CD4-positive, alpha-beta memory T cell (primary cell): ENCODE data around the gene STIL. TPM values are rescaled to one million over a fixed set of nuclear protein-coding genes. Genes with fewer than 3 reads are reported as not detected.

Experiments used
- CTCF ChIA-PET: fragments of 350-600 bp; sonication (Branson Sonifier 250); formaldehyde crosslinking; loops from one replicate; lab custom pipeline; 2021; ENCODE audit warnings: inconsistent platforms; ENCODE audit not compliant: partially characterized antibody; lab: Charles Lee
- POLR2A ChIA-PET: fragments of 350-600 bp; sonication (Branson Sonifier 250); formaldehyde crosslinking; loops from one replicate; lab custom pipeline; 2021; ENCODE audit not compliant: partially characterized antibody; lab: Charles Lee
- DNase-seq, 5 donors: peaks; one replicate each; pipeline versions ENCODE4 v3.0.0 to v3.0.0-alpha.2; 2020 to 2022; ENCODE audit warnings: mixed read lengths in 1 of 5
- H3K27ac ChIP-seq: one replicate; pipeline ENCODE4 v1.7.0; 2013; ENCODE audit warnings: low read depth, low read length
- H3K27me3 ChIP-seq: 2 replicates; pipeline ENCODE4 v1.7.0; 2013; ENCODE audit warnings: mild to moderate bottlenecking, low read length, moderate library complexity; ENCODE audit not compliant: insufficient read depth
- H3K36me3 ChIP-seq: 2 replicates; pipeline ENCODE4 v1.7.0; 2013; ENCODE audit warnings: mild to moderate bottlenecking, low read length, moderate library complexity; ENCODE audit not compliant: insufficient read depth
- H3K4me1 ChIP-seq: 2 replicates; pipeline ENCODE4 v1.7.0; 2013; ENCODE audit warnings: mild to moderate bottlenecking, low read length, moderate library complexity; ENCODE audit not compliant: insufficient read depth
- H3K4me3 ChIP-seq, 2 donors: one replicate each; pipeline ENCODE4 v1.7.0; 2013; ENCODE audit warnings: low read length in 2 of 2, mild to moderate bottlenecking in 1 of 2
- H3K9me3 ChIP-seq, 2 donors: one replicate each; pipeline ENCODE4 v1.7.0; 2013; ENCODE audit warnings: low read length in 2 of 2, control low read depth in 1 of 2; ENCODE audit not compliant: control insufficient read depth in 1 of 2
- H3K27ac Mint-ChIP-seq, 7 donors: one replicate each; pipeline ENCODE4 v1.8.0; 2020 to 2021; ENCODE audit warnings: mixed read lengths in 7 of 7, mild to moderate bottlenecking in 6 of 7, inconsistent platforms in 3 of 7, moderate library complexity in 3 of 7
- H3K27me3 Mint-ChIP-seq, 2 donors: one replicate each; pipeline ENCODE4 v1.8.0; 2020 to 2021; ENCODE audit warnings: mixed read lengths in 2 of 2
- H3K36me3 Mint-ChIP-seq, 2 donors: one replicate each; pipeline ENCODE4 v1.8.0; 2020 to 2021; ENCODE audit warnings: mixed read lengths in 2 of 2, inconsistent platforms in 1 of 2, mild to moderate bottlenecking in 1 of 2
- H3K4me1 Mint-ChIP-seq, 4 donors: one replicate each; pipeline ENCODE4 v1.8.0; 2020 to 2021; ENCODE audit warnings: mixed read lengths in 4 of 4, mild to moderate bottlenecking in 1 of 4
- H3K4me3 Mint-ChIP-seq, 8 donors: one replicate each; pipeline ENCODE4 v1.8.0; 2020 to 2021; ENCODE audit warnings: mixed read lengths in 8 of 8, mild to moderate bottlenecking in 7 of 8, moderate library complexity in 6 of 8, inconsistent platforms in 3 of 8
- H3K9me3 Mint-ChIP-seq, 8 donors: one replicate each; pipeline ENCODE4 v1.8.0; 2020 to 2021; ENCODE audit warnings: mixed read lengths in 8 of 8, mild to moderate bottlenecking in 5 of 8, inconsistent platforms in 3 of 8, moderate library complexity in 1 of 8
- intact Hi-C: fragments of 100-400 bp; cut with micrococcal nuclease; formaldehyde crosslinking; loops from one replicate; pipeline ENCODE4 v1.15.1; 2023
- polyA plus RNA-seq, 2 donors: library from polyadenylated mRNA; unstranded; fragments of 300-500 nt; fragmentation: Illumina TruSeq; gene quantifications; one replicate each; pipeline ENCODE4 v1.2.3, GENCODE V29; 2021
- total RNA-seq, 2 experiments: library from RNA; stranded (reverse); gene quantifications; one replicate each; pipeline ENCODE4 v1.2.3, GENCODE V29; 2021

The STIL gene
- total and polyA plus RNA-seq, 4 experiments from 2014 or later, result 0.34 to 2.6 (median 1.3) TPM

GRCh38 chr1:47226121-47226838 is 87.7 kb downstream of the STIL start:
- DNase-seq, result no peak
- Mint-ChIP-seq H3K4me1 (peaks cover 10 to 26% (median 18%) of the 10 kb centered on the region in 4 donors), H3K27ac (no peak overlapping the region), H3K9me3 (peaks cover 0 to under 1% (median 0%) of the 10 kb centered on the region in 8 donors), H3K4me3 (peak overlapping the region; percentile 27 to 87 (median 78)), H3K27me3 (peaks cover 45 to 49% of the 10 kb centered on the region in 2 donors), H3K36me3 (no peaks in the 10 kb centered on the region)
- H3K27me3 ChIP-seq, result peaks cover 50% of the 10 kb centered on the region
- no peaks in the 10 kb centered on the region for H3K9me3 ChIP-seq
- intact Hi-C loops, result no loop called here
- no peak overlapping the region for H3K4me3 ChIP-seq
- H3K36me3 ChIP-seq, result no peaks in the 10 kb centered on the region
- ChIA-PET POLR2A (no interaction called here), CTCF (no interaction called here)
- H3K27ac ChIP-seq, result no peak overlapping the region
- H3K4me1 ChIP-seq, result peaks cover 28% of the 10 kb centered on the region

GRCh38 chr1:47225430-47226100 is 88.4 kb downstream of the STIL start:
- Histone ChIP-seq H3K27me3 (peaks cover 44% of the 10 kb centered on the region), H3K9me3 (no peaks in the 10 kb centered on the region), H3K4me3 (no peak overlapping the region), H3K27ac (no peak overlapping the region), H3K36me3 (no peaks in the 10 kb centered on the region), H3K4me1 (peaks cover 21% of the 10 kb centered on the region)
- H3K4me3 Mint-ChIP-seq, result peak overlapping the region in 7 of 8 donors; percentile 68 to 87 (median 81)
- H3K27ac Mint-ChIP-seq, result no peak overlapping the region
- CTCF ChIA-PET, result no interaction called here
- no peaks in the 10 kb centered on the region for H3K36me3 Mint-ChIP-seq
- POLR2A ChIA-PET, result no interaction called here
- peaks cover 44 to 53% of the 10 kb centered on the region in 2 donors for H3K27me3 Mint-ChIP-seq
- DNase-seq, result no peak
- peaks cover 9 to 19% (median 14%) of the 10 kb centered on the region in 4 donors for H3K4me1 Mint-ChIP-seq
- intact Hi-C loops, result no loop called here
- no peaks in the 10 kb centered on the region for H3K9me3 Mint-ChIP-seq

- CTCF ChIA-PET, result no interaction called here
Observed at GRCh38 chr1:47224676-47225399, 89.1 kb downstream of the STIL start.

GRCh38 chr1:47223921-47224675 is 89.8 kb downstream of the STIL start:
- H3K4me3 ChIP-seq, result no peak overlapping the region
- peaks cover 4 to 7% (median 5%) of the 10 kb centered on the region in 4 donors for H3K4me1 Mint-ChIP-seq
- H3K27me3 ChIP-seq, result peaks cover 29% of the 10 kb centered on the region
- H3K9me3 ChIP-seq, result no peaks in the 10 kb centered on the region
- intact Hi-C loops, result no loop called here
- H3K36me3 ChIP-seq, result no peaks in the 10 kb centered on the region
- no peak overlapping the region for H3K27ac ChIP-seq
- no peak overlapping the region for H3K27ac Mint-ChIP-seq
- POLR2A ChIA-PET, result no interaction called here
- H3K9me3 Mint-ChIP-seq, result no peaks in the 10 kb centered on the region
- H3K4me1 ChIP-seq, result peaks cover 6% of the 10 kb centered on the region
- H3K36me3 Mint-ChIP-seq, result no peaks in the 10 kb centered on the region
- DNase-seq, result no peak
- H3K4me3 Mint-ChIP-seq, result no peak overlapping the region
- H3K27me3 Mint-ChIP-seq, result peaks cover 31 to 40% of the 10 kb centered on the region in 2 donors
- CTCF ChIA-PET, result no interaction called here

More at GRCh38 chr1:47224676-47225399, 89.1 kb downstream of the STIL start:
- no peak overlapping the region for H3K4me3 Mint-ChIP-seq
- Histone ChIP-seq H3K27ac (no peak overlapping the region), H3K9me3 (no peaks in the 10 kb centered on the region), H3K4me1 (peaks cover 14% of the 10 kb centered on the region), H3K27me3 (peaks cover 37% of the 10 kb centered on the region), H3K4me3 (no peak overlapping the region), H3K36me3 (no peaks in the 10 kb centered on the region)
- intact Hi-C loops, result no loop called here
- no peak for DNase-seq
- no peaks in the 10 kb centered on the region for H3K36me3 Mint-ChIP-seq
- H3K4me1 Mint-ChIP-seq, result peaks cover 6 to 12% (median 9%) of the 10 kb centered on the region in 4 donors
- H3K27me3 Mint-ChIP-seq, result peaks cover 38 to 46% of the 10 kb centered on the region in 2 donors
- POLR2A ChIA-PET, result no interaction called here
- H3K27ac Mint-ChIP-seq, result no peak overlapping the region
- H3K9me3 Mint-ChIP-seq, result no peaks in the 10 kb centered on the region

- Histone ChIP-seq H3K9me3 (no peaks in the 10 kb centered on the region), H3K4me3 (no peak overlapping the region), H3K36me3 (no peaks in the 10 kb centered on the region), H3K27me3 (peaks cover 22% of the 10 kb centered on the region), H3K4me1 (peaks cover 6% of the 10 kb centered on the region), H3K27ac (no peak overlapping the region)
- Mint-ChIP-seq H3K4me3 (no peak overlapping the region), H3K4me1 (peaks cover 4 to 7% (median 5%) of the 10 kb centered on the region in 4 donors), H3K36me3 (no peaks in the 10 kb centered on the region), H3K27me3 (peaks cover 27 to 36% of the 10 kb centered on the region in 2 donors), H3K9me3 (no peaks in the 10 kb centered on the region), H3K27ac (no peak overlapping the region)
- no peak for DNase-seq
- CTCF ChIA-PET, result interaction anchor here (1.8 kb wide), 1 partner anchor 29 kb away, joined by 7 read pairs; no protein-coding TSS in a partner anchor
- POLR2A ChIA-PET, result no interaction called here
- intact Hi-C loops, result no loop called here
Observed at GRCh38 chr1:47223174-47223920, 90.6 kb downstream of the STIL start.

GRCh38 chr1:47222476-47222875 is 91.5 kb downstream of the STIL start:
- no peak overlapping the region for H3K27ac Mint-ChIP-seq
- Histone ChIP-seq H3K36me3 (no peaks in the 10 kb centered on the region), H3K27ac (no peak overlapping the region), H3K4me1 (peaks cover 6% of the 10 kb centered on the region), H3K9me3 (no peaks in the 10 kb centered on the region), H3K4me3 (no peak overlapping the region), H3K27me3 (peaks cover 16% of the 10 kb centered on the region)
- no peaks in the 10 kb centered on the region for H3K36me3 Mint-ChIP-seq
- intact Hi-C loops, result no loop called here
- H3K9me3 Mint-ChIP-seq, result no peaks in the 10 kb centered on the region
- peaks cover 20 to 28% of the 10 kb centered on the region in 2 donors for H3K27me3 Mint-ChIP-seq
- peaks cover 4 to 7% (median 5%) of the 10 kb centered on the region in 4 donors for H3K4me1 Mint-ChIP-seq
- DNase-seq, result no peak
- CTCF ChIA-PET, result interaction anchor here (1.8 kb wide), 1 partner anchor 28 kb away, joined by 7 read pairs; no protein-coding TSS in a partner anchor
- POLR2A ChIA-PET, result no interaction called here
- H3K4me3 Mint-ChIP-seq, result no peak overlapping the region
